GM18508 (cell line): ENCODE measurements around the gene DIS3L.
"Not testable (repeated sequence)": the region's sequence is repeated elsewhere in the genome, so short reads cannot be mapped to it uniquely, and the experiment has no call there.

Source experiments
- ATAC-seq: cut with Tn5 transposase; IDR thresholded peaks from one replicate; pipeline ENCODE4 v1.9.1; 2021; ENCODE audit warnings: moderate number of reproducible peaks; ENCODE audit not compliant: insufficient read depth, unreplicated experiment

The DIS3L gene

DNA sequence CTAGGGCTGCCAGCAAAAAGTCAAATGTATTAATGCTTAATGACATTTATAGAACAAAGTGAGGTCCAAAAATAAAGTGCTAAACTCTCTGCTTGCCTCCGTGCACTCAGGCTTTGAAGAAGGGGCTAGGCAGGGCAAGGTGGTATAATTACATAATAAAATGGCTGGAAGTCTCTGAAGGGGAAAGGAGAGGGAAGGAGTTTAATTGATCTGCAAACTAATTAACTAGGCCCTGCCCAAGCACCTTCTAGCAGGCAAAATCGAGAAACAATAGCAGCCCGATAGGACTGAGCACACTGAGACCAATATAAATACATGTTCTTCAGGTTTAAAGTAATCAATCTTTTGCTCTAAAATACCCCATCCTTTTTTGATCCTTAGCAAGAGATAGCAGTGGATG, 13.0 kb downstream of the DIS3L start:
- ATAC-seq, result no peak

DNA sequence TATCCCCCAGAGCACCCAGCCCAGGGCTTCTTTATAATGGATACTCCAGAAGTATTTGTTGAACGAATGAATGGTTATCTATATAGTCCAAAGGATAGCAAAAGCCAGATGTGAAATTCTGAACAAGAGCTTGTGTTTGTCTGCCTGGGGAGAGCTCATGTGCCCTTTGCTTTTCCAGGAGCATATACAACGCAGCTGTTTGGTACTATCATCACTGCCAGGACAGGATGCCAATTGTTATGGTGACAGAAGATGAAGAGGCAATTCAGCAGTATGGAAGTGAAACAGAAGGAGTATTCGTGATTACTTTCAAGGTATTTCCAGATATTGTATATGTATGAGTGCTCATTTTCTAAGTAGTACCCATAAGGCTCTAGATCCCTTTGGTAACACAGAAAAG, 15.2 kb downstream of the DIS3L start:
- ATAC-seq, result no peak

DNA sequence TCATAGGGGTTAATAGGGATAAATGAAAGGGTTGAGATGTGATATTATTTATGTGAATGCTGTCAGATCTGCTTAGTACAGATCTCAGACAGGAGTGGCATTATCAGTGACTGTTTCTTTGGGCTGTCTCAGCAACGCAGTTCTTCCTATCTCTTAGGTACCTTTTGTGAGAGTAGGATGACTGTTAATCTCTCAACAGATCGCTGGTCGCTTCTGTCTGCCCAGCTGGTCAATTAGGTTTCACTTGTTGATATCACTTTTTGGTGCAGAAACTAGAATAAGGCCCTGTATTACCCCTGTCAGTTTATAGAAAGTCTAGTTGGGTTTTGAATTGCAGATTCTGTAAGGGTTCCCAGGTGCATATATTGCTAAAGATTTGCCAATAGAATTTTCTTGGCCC, 16.5 kb downstream of the DIS3L start:
- ATAC-seq, result no peak

DNA sequence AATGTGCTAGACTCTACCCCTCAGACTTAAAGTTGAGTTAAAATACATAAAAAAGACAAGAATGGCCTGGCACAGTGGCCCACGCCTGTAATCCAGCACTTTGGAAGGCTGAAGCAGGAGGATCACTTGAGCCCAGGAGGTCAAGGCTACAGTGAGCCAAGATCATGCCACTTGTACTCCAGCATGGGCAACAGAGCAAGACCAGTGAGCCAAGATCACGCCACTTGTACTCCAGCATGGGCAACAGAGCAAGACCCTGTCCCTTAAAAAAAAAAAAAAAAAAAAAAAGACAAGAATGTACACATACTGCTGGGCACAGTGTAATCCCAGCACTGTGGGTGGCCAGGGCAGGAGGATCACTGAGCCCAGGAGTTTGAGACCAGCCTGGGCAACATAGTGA, 17.4 kb downstream of the DIS3L start:
- no peak for ATAC-seq

DNA sequence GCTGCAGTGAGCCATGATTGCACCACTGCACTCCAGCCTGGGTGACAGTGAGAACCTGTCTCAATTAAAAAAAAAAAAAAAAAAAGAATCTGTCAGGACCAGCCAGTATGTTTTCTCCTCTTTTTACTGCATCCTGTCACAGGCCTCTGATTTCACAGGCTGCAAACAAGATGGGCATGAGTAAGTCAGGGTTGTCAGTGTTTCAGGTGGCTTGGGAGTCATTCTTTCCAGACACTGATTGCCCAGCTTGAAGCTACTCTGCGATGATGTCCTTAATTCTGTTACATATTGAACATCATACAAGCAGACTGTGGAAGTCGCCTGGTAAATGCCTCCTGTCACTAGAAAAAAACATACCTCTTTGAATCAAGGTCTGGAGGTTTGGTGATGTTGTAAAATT, 18.8 kb downstream of the DIS3L start:
- no peak for ATAC-seq

DNA sequence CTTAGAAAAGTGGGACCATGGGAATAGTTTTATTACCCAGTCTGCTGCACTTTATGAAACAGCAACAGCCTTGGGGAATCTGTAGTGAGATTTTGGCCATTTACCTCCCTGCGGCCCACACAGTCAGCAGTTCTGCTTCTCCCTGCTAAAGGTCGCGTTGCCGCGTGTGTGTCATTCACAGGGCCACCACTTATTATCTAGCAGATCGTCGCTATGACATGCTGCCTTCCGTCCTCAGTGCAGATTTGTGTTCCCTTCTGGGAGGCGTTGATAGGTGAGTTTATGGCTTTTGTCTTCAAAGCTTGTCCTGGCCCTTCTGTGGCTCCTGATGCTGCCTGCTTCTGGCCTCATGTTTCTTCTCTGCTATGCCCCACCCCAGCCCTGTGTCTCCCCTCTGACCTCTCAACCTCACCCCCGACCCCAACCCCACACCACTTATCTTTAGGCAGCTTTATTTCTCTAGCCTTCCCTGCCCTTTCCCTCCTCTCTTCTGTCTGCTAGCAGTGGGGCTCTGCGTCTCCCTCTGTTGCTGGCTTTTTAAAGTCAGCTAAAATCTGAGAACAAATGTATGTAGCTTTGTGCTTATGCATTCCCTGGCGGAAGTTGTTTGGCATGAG, 30.1 kb downstream of the DIS3L start:
- ATAC-seq, result no peak

DNA sequence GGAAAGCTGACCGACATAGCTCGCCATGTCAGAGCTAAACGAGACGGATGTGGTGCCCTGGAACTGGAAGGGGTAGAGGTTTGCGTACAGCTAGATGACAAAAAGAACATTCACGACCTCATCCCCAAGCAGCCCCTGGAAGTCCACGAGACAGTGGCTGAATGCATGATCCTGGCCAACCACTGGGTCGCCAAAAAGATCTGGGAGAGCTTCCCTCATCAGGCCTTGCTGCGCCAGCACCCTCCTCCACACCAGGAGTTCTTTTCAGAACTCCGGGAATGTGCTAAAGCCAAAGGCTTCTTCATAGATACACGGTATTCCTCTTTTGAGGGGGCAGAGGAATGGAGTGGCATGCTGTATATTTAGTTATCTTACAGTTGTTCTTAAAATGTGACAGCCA, 32.7 kb downstream of the DIS3L start:
- no peak for ATAC-seq

DNA sequence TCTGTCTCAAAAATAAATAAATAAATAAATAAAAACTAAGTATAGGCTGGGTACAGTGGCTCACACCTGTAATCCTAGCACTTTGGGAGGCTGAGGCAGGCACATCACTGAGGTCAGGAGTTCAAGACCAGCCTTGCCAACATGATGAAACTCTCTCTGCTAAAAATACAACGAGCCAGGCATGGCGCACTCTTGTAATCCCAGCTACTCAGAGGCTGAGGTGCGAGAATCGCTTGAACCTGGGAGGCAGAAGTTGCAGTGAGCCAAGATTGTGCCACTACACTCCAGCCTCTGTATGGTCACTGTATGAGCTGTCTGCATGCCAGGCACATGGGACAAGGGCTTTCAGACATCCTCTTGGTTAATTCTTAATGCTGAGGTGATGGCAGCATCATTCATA, 34.4 kb downstream of the DIS3L start:
- no peak for ATAC-seq

DNA sequence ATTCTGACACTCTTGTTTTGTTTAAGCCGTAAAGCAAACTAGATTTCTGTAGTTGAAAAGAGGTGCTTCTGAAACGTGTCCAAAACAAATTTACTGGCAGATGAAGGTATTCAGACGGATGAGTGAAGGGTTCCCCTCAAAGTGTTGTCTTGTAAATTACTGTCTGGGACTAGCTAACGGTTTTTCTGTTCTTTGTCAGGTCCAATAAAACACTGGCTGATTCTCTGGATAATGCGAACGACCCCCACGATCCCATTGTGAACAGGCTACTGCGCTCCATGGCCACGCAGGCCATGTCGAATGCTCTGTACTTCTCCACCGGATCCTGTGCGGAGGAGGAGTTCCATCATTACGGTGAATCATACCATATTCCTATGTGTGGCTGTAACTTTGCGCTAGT, 35.4 kb downstream of the DIS3L start:
- ATAC-seq, result no peak

DNA sequence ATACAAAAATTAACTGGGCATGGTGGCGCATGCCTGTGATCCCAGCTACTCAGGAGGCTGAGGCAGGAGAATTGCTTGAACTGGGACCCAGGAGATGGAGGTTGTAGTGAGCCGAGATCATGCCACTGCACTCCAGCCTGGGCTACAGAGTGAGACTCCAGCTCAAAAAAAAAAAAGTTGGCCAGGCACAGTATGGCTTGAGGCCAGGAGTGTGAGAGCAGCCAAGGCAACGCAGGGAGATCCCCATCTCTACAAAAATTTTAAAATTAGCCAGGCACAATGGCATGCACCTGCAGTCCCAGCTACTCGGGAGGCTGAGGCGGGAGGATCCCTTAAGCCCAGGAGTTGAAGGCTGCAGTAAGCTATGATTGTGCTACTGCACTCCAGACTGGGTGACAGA, 55.2 kb downstream of the DIS3L start:
- not testable (repeated sequence) for ATAC-seq

DNA sequence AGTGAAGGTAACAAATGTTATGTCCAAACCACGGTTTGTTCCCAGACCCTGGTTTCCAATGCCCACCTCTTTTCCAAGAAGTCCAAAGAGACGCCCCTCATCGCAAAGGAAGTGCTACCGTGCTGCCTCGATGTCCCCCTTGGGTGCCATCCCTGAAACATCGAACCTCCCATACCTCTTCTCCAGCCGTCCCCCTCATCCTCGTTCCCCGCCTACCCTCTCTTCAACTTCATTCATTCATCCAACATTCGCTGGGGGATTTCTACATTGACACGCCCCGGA, 62.6 kb downstream of the DIS3L start:
- no peak for ATAC-seq

DNA sequence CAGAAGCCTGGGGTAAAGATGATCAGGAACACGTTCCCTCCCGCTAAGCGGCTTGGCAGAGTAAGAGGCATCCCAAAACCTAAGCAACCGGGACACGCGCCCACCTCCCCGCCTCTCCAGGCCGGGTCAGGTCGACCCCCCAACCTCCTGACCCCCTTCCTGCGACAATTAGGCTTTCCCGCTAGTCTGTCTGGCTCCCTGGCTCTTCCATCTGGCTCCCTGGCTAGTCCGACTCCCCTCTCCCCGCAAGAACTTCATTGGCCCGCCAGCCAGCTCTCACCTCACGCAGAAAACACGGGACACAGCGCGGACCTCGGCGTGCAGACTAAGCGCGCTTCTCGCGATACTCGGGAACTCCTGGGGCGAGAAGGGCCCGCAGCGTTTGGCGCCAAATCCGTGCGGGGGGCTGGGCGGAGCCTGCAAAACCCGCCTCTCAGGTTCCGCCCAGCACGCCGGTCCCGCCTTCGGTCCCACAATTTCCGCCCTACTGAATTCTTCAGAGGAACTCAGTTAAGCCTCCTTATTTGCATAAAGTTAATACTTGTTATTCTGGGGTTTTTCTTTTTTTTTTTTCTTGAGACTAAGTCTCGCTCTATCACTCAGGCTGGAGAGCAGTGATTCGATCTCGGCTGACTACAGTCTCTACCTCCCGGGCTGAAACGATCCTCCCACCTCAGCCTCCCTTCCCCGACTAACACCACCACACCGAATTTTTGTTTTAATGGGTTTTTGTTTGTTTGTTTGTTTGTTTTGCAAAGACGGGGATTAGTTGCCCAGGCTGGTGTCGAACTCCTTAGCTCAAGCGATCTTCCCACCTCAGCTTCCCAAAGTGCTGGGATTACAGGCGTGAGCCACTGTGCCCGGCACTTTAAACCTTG, 63.2 kb downstream of the DIS3L start, which contains the start of gene TIPIN:
TSS of gene TIPIN (minus strand) at position 327 of the 878 bp plus-strand sequence. CDS start 3,738 bp downstream, outside the sequence.
- peak; percentile 85 for ATAC-seq

DNA sequence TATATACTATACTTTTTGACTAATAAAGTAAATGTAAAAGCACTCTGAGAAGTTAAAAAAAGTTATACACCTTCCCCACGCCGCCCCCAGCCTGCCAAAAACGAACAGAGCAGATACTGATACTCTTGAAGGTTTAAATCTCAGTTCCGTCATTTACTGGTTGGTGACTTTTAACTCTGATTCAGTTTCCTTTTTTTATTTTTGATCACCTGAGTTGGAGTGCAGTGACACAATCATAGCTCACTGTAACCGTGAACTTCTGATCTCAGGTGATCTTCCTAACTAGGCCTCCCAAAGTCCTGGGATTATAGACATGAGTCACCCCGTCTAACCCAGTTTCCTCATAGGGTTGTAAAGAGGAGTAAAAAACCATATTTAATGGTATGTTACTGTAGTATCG, 66.4 kb downstream of the DIS3L start:
- no peak for ATAC-seq

DNA sequence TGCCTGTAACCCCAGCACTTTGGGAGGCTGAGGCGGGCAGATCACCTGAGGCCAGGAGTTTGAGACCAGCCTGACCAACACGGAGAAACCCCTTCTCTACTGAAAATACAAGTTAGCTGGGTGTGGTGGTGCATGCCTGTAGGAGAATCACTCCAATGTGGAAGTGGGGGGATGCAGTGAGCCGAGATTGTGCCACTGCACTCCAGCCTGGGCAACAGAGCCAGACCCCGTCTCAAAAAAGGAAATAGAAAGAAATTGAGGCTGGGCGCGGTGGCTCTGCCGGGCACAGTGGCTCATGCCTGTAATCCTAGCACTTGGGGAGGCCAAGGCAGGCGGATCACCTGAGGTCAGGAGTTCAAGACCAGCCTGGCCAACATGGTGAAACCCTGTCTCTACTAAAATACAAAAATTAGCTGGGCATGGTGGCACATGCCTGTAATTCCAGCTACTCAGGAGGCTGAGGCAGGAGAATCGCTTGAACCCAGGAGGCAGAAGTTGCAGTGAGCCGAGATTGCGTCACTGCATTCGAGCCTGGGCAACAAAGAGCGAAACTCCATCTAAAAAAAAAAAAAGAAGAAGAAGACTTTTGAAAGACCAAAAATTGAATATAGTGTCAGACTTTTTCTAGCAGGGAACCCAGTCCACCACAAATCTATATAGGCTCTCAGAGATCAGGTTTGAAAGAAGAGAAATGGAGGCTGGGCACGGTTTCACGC, 68.5 kb downstream of the DIS3L start:
- not testable (repeated sequence) for ATAC-seq

DNA sequence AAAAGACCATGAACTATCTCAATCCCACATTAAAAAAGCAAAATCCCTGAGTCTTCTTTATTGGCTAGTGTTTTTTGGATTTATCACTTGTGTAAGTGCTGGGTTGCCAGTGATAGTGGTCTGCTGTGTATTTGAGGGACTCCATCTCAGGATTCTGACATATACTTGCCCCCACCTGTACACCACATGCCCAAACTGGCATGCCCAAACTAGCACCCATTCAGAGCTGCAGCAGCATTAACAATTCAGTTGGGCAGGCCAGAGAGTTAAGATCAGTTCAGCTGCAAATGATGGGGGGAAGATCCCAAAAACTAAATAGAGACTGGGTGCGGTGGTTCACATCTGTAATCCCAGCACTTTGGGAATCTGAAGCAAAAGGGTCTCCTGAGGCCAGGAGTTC, 69.4 kb downstream of the DIS3L start:
- ATAC-seq, result no peak

DNA sequence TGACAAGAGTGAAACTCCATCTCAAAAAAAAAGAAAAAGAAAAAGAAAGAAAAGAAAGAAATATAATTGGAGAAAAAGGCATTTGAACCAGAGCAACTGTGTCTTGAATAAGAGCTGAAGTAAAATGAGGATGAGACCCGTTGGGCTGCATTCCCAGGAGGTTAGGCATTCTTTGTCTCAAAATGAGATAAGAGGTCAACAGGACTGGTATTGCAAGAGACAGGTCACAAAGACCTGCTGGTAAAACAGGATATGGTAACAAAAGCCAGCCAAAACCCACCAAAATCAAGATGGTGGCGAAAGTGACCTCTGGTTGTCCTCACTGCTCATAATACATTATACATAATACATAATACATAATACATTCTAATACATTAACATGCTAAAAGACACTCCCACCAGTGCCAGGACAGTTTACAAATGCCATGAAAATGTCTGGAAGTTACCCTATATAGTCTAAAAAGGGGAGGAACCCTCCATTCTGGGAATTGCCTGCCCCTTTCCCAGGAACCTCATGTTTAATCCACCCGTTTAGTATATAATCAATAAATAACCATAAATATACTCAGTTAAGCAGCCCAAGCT, 71.7 kb downstream of the DIS3L start:
- no peak for ATAC-seq

DNA sequence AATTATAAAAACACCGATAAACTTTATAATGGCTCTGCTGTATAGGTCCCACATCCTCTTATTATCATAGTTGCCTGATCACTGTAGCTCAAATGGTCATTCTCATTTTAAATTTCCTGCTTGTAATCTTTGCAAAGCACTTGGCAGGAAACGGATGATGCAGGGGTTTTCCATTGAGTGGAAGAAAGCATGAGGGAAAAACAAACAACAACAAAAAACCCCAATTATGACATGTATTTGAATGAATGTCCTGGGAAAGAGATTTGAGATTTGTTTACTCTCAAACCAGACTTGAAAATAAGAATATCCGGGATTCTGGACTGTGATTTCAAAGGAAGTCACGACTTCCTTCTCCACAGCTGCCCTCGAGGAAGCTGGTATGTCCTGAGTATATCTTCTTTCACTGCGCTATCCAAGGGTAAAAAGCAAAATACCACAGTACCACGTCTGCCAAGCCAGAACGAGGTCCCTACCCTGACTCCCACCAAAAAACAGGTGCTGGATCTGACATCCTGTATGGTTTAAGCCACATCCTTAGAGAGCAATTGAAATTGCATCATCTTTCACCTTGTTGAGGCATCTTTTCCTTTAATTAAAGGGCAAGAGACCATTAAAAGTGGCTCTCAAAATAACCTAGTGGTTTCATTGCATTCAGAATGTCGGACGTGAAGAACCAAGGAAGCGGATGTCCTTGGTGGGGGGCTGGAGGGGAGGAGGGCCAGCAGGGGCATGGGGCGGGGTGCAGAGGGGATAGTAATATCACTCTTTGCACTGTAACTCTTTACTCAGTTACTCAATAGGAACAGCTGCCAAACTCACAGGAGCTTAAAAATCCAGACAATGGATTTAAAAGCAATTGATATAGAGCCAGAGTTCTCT, 76.6 kb downstream of the DIS3L start:
- no peak for ATAC-seq

DNA sequence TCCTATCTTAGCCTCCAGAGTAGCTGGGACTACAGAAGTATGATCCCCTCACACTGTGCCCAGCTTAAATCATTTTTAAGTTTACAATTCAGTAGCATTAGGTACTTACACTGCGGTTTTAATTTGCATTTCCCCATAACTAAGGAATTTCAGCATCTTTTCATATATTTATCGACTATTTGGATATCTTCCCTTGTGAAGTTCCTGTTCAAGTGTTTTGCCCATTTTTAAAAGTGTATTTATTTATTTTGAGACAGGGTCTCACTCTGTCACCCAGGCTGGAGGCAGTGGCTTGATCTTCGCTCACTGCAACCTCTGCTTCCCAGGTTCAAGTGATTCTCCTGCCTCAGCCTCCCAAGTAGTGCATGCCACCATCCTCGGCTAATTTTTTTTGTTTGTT, 80.8 kb downstream of the DIS3L start:
- ATAC-seq, result no peak

DNA sequence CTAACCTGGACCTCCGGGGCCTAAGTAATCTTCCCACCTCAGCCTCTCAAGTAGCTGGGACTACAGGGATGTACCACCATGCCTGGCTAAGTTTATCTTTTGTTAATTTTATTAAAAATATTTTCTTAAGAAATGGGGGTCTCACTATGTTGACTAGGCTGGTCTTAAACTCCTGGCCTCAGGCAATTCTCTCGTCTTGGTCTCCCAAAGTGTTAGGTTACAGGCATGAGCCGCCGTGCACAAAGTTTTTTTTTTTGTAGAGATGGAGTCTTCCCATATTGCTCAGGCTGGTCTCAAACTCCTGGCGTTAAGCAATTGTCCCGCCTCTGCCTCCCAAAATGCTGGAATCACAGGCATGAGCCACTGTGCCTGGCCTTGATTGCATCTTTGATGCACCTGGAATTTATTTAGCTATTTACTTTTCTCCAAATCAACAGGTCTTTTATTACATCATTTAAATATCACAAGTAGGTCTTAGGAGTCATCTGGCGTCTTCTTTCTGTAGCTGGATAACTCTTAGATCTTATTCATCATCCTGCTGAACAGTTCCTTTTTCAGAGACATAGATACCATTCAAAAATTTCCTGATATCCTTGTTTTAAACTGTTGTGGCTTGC, 85.6 kb downstream of the DIS3L start:
- no peak for ATAC-seq

DNA sequence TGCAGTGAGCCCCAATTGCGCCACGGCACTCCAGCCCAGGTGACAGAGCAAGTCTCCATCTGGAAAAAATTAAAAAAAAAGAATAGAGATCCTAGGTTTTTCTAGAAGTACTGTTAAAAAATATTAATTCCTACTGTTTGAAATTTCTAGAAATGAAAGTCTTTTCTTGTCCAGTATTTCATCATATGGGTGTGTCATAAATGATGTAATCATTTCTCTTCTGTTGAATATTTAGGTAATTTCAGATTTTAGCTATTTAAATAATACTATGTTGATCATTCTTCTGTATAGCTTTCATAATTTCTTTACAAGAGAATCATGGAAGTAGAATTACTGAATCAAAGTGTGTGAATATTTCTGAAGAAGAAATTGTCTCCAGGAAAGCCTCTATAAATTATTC, 88.0 kb downstream of the DIS3L start:
- ATAC-seq, result not testable (repeated sequence)
